ENCODE data around the gene TIGIT.

GRCh38 chr3:114344492-114344891, 50.7 kb downstream of the TIGIT start:
- TF ChIP-seq, protein P1, sequence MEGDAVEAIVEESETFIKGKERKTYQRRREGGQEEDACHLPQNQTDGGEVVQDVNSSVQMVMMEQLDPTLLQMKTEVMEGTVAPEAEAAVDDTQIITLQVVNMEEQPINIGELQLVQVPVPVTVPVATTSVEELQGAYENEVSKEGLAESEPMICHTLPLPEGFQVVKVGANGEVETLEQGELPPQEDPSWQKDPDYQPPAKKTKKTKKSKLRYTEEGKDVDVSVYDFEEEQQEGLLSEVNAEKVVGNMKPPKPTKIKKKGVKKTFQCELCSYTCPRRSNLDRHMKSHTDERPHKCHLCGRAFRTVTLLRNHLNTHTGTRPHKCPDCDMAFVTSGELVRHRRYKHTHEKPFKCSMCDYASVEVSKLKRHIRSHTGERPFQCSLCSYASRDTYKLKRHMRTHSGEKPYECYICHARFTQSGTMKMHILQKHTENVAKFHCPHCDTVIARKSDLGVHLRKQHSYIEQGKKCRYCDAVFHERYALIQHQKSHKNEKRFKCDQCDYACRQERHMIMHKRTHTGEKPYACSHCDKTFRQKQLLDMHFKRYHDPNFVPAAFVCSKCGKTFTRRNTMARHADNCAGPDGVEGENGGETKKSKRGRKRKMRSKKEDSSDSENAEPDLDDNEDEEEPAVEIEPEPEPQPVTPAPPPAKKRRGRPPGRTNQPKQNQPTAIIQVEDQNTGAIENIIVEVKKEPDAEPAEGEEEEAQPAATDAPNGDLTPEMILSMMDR (IDR thresholded peaks at IDR 0.05): no peak
- no peak for TF ChIP-seq POLR2A (IDR thresholded peaks at IDR 0.05)

Measured in body of pancreas (tissue), 4 donors.